Endothelial cell of umbilical vein (primary cell): ENCODE results near the gene ANO1. TPM values are rescaled to one million over a fixed set of nuclear protein-coding genes. Genes with fewer than 3 reads are reported as not detected.

Source experiments
- BruUV-seq: library from RNA; stranded (reverse); fragments of 400-500 nt; replicated peaks from 2 replicates; lab custom pipeline; 2021; lab: Mats Ljungman, UMichigan
- CTCF ChIA-PET: fragments of 300-600, 350-600 bp; sonication (Branson Sonifier 250); formaldehyde crosslinking; loops from one replicate; lab custom pipeline; 2021; ENCODE audit warnings: antibody characterized with exemption, inconsistent platforms; lab: Charles Lee
- POLR2A ChIA-PET: fragments of 300-600, 350-600 bp; sonication (Branson Sonifier 250); formaldehyde crosslinking; loops from one replicate; lab custom pipeline; 2021; ENCODE audit warnings: antibody characterized with exemption, inconsistent platforms; lab: Charles Lee
- DNase-seq: peaks from one replicate; pipeline ENCODE4 v3.0.0-alpha.2; 2011; ENCODE audit warnings: low read depth, low spot score
- FAIRE-seq: peaks from 2 replicates; lab custom pipeline; 2011; peaks lifted over from hg19 to GRCh38; lab: Jason Lieb, UNC
- H2AFZ ChIP-seq: 2 replicates; pipeline ENCODE4 v1.6.0; 2012; ENCODE audit warnings: low read depth, low read length, control low read depth, inconsistent platforms
- H3K27ac ChIP-seq: 2 replicates; pipeline ENCODE4 v1.5.1; 2011; ENCODE audit warnings: low read depth, mild to moderate bottlenecking, control low read depth, low read length, moderate library complexity; ENCODE audit not compliant: insufficient read depth
- H3K27me3 ChIP-seq, 2 experiments: 2 replicates each; pipeline versions ENCODE4 v1.6.0 to v1.6.1; 2011; ENCODE audit warnings: low read length in 2 of 2, mixed read lengths in 1 of 2; ENCODE audit not compliant: control insufficient read depth in 2 of 2, insufficient read depth in 2 of 2
- H3K36me3 ChIP-seq, 2 experiments: 2 replicates in 1 of 2; 3 replicates in 1 of 2; pipeline ENCODE4 v1.5.1; 2011; ENCODE audit warnings: low read length in 2 of 2, mild to moderate bottlenecking in 1 of 2, moderate library complexity in 1 of 2; ENCODE audit not compliant: control insufficient read depth in 2 of 2, insufficient read depth in 2 of 2; ENCODE audit errors: extremely low read depth in 1 of 2
- H3K4me1 ChIP-seq: 3 replicates; pipeline ENCODE4 v1.5.1; 2011; ENCODE audit warnings: mild to moderate bottlenecking, low read length; ENCODE audit not compliant: control insufficient read depth, insufficient read depth; ENCODE audit errors: extremely low read depth
- H3K4me2 ChIP-seq: 2 replicates; pipeline ENCODE4 v1.6.1; 2011; ENCODE audit warnings: low read length, control low read depth, mixed read lengths; ENCODE audit not compliant: insufficient read depth
- H3K4me3 ChIP-seq, 3 experiments: fragments of 200-600 bp in 1 of 3; sonication (generic), shearing (Covaris generic) in 1 of 3; replicated peaks in 1 of 3; 2 replicates each; pipeline ENCODE4 v1.5.1; 2011 to 2016; ENCODE audit warnings: control low read depth in 3 of 3, low read length in 3 of 3, mild to moderate bottlenecking in 2 of 3, inconsistent platforms in 1 of 3, low read depth in 1 of 3, moderate library complexity in 1 of 3; ENCODE audit not compliant: insufficient read depth in 1 of 3
- H3K79me2 ChIP-seq: 2 replicates; pipeline ENCODE4 v1.6.0; 2012; ENCODE audit warnings: low read length, inconsistent platforms; ENCODE audit not compliant: control insufficient read depth, insufficient read depth
- H3K9ac ChIP-seq: replicated peaks from 2 replicates; pipeline ENCODE3; 2011; ENCODE audit warnings: low read length, control low read depth; ENCODE audit not compliant: insufficient read depth; ENCODE audit errors: extremely low read depth
- H3K9me1 ChIP-seq: replicated peaks from 3 replicates; pipeline ENCODE4 v1.6.0; 2011; ENCODE audit warnings: mild to moderate bottlenecking, low read length; ENCODE audit not compliant: control insufficient read depth, insufficient read depth; ENCODE audit errors: extremely low read depth
- H3K9me3 ChIP-seq: replicated peaks from 2 replicates; pipeline ENCODE4 v1.5.1; 2012; ENCODE audit warnings: low read length, inconsistent platforms; ENCODE audit not compliant: control insufficient read depth, insufficient read depth
- H4K20me1 ChIP-seq: replicated peaks from 2 replicates; pipeline ENCODE3; 2011; ENCODE audit warnings: mild to moderate bottlenecking, low read length; ENCODE audit not compliant: control insufficient read depth, insufficient read depth; ENCODE audit errors: extremely low read depth
- EZH2 ChIP-seq: IDR thresholded peaks from 2 replicates; pipeline ENCODE4 v1.6.1; 2012; ENCODE audit warnings: borderline replicate concordance, low read depth, mild to moderate bottlenecking, moderate library complexity, low read length, inconsistent platforms; ENCODE audit not compliant: severe bottlenecking
- FOS ChIP-seq: IDR thresholded peaks from 2 replicates; pipeline ENCODE4 v1.6.1; 2011; ENCODE audit warnings: mild to moderate bottlenecking, low read length, moderate library complexity, borderline replicate concordance; ENCODE audit not compliant: insufficient read depth
- GATA2 ChIP-seq: IDR thresholded peaks from 2 replicates; pipeline ENCODE4 v1.7.0; 2011; ENCODE audit warnings: low read depth, mild to moderate bottlenecking, moderate library complexity, mixed read lengths, low read length; ENCODE audit not compliant: insufficient read length, insufficient read depth
- JUN ChIP-seq: IDR thresholded peaks from 2 replicates; pipeline ENCODE4 v1.6.1; 2011; ENCODE audit warnings: borderline replicate concordance, low read depth; ENCODE audit not compliant: insufficient read length, insufficient read depth
- MAX ChIP-seq: IDR thresholded peaks from 2 replicates; pipeline ENCODE4 v1.6.1; 2011; ENCODE audit not compliant: insufficient read depth, insufficient read length
- MYC ChIP-seq: IDR thresholded peaks from one replicate; pipeline ENCODE4 v1.6.1; 2011; ENCODE audit warnings: mild to moderate bottlenecking, low read depth, low read length
- POLR2A ChIP-seq: IDR thresholded peaks from 2 replicates; pipeline ENCODE4 v1.6.1; 2012; ENCODE audit warnings: low read depth, mild to moderate bottlenecking, control low read depth, low read length
- POLR2AphosphoS5 ChIP-seq: IDR thresholded peaks from 2 replicates; pipeline ENCODE4 v1.6.1; 2012; ENCODE audit warnings: low read depth, mild to moderate bottlenecking, control low read depth, low read length, moderate library complexity; ENCODE audit not compliant: insufficient read depth
- dilution Hi-C: fragments of 300-500 bp; cut with MboI; formaldehyde crosslinking; loops from one replicate; pipeline ENCODE4 v1.15.0; 2019; ENCODE audit warnings: low sequenced_read_pairs; ENCODE audit not compliant: extremely low pct_ligation_motif_present
- intact Hi-C: fragments of 100-400 bp; cut with micrococcal nuclease; formaldehyde crosslinking; loops from one replicate; pipeline ENCODE4 v1.10.0; 2022
- polyA plus RNA-seq, 4 experiments: library from polyadenylated mRNA; depleted of rRNA in 3 of 4; stranded (reverse) in 3 of 4; unstranded in 1 of 4; fragments of >200 nt; gene quantifications; 2 replicates each; pipeline versions ENCODE4 v1.2.1 to v1.2.3, GENCODE V29; 2011 to 2012; ENCODE audit warnings: missing spikeins in 1 of 4
- total RNA-seq: library from RNA; stranded (reverse); gene quantifications from 2 replicates; pipeline ENCODE4 v1.2.3, GENCODE V29; 2021
- TF ChIP-seq, protein P1 (sequence below), 2 donors: IDR thresholded peaks; 1 replicate in 1 of 2; 2 replicates in 1 of 2; pipeline ENCODE4 v1.5.1; 2011; ENCODE audit warnings: low read length in 2 of 2, mild to moderate bottlenecking in 2 of 2, moderate library complexity in 2 of 2, control low read depth in 1 of 2, inconsistent platforms in 1 of 2, low read depth in 1 of 2; ENCODE audit not compliant: insufficient read depth in 1 of 2; ENCODE audit errors: extremely low read depth in 1 of 2

ANO1 gene
- total and polyA plus RNA-seq, 2 donors (not counting 3 experiments of a cell fraction or from before 2014, with no cell fraction given): 0.03 to 0.40 TPM

DNA sequence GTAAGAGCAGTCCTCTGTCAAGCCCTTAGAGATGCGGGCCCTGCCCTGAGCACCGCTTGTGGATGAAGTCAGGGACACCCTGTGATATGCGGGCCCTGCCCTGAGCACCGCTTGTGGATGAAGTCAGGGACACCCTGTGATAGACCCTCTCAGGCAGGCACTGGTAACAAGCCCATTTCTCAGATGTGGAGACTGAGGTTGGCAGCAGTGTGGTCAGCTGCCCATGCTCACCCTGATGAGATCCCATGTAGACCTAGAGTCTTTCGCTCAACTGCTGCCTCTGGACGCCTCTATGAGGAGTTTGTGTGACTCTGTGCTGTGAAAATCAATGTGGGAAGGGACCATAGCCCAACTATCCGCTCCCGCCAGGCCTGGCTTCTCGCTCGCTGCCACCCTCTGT, 66.1 kb downstream of the ANO1 start:
- ChIA-PET POLR2A (no interaction called here), CTCF (interaction anchor here (0.9 to 1.1 kb wide), 2 partner anchors 16 to 52 kb away, joined by 3 read pairs; no protein-coding TSS in a partner anchor)
- no peak overlapping the region for H3K4me2 ChIP-seq
- no peak overlapping the region for H3K4me3 ChIP-seq
- no TSS peak for BruUV-seq
- no peaks in the 10 kb centered on the region for H3K4me1 ChIP-seq
- TF ChIP-seq POLR2A (no peak), JUN (no peak), EZH2 (no peak), MAX (no peak), GATA2 (no peak), POLR2AphosphoS5 (no peak), MYC (no peak), FOS (no peak)
- TF ChIP-seq, protein P1, sequence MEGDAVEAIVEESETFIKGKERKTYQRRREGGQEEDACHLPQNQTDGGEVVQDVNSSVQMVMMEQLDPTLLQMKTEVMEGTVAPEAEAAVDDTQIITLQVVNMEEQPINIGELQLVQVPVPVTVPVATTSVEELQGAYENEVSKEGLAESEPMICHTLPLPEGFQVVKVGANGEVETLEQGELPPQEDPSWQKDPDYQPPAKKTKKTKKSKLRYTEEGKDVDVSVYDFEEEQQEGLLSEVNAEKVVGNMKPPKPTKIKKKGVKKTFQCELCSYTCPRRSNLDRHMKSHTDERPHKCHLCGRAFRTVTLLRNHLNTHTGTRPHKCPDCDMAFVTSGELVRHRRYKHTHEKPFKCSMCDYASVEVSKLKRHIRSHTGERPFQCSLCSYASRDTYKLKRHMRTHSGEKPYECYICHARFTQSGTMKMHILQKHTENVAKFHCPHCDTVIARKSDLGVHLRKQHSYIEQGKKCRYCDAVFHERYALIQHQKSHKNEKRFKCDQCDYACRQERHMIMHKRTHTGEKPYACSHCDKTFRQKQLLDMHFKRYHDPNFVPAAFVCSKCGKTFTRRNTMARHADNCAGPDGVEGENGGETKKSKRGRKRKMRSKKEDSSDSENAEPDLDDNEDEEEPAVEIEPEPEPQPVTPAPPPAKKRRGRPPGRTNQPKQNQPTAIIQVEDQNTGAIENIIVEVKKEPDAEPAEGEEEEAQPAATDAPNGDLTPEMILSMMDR (IDR thresholded peaks at IDR 0.05; ENCODE audit: extremely low read depth in 1 of 2, insufficient read depth in 1 of 2, low read depth in 1 of 2, low read length in 2 of 2): no peak
- H3K36me3 ChIP-seq: no peaks in the 10 kb centered on the region
- no peaks in the 10 kb centered on the region for H3K9me3 ChIP-seq
- H3K27me3 ChIP-seq: peaks cover 0 to 3% of the 10 kb centered on the region in 2 experiments
- H4K20me1 ChIP-seq: no peaks in the 10 kb centered on the region
- H3K27ac ChIP-seq: no peak overlapping the region
- H3K9ac ChIP-seq: no peak overlapping the region
- dilution Hi-C loops: no loop called here
- intact Hi-C loops: no loop called here
- H3K9me1 ChIP-seq: no peaks in the 10 kb centered on the region
- no peak overlapping the region for H2AFZ ChIP-seq
- H3K79me2 ChIP-seq: no peaks in the 10 kb centered on the region
- FAIRE-seq (no peak), DNase-seq (no peak)
